HTERT RPE-1 (cell line): Measurements from ENCODE around the gene PDE2A.

Experiments
- in situ Hi-C: fragments of 300-500 bp; cut with MboI; formaldehyde crosslinking; loops from 4 replicates; pipeline ENCODE4 v1.14.3; 2020; ENCODE audit warnings: low sequenced_read_pairs

Gene PDE2A

GRCh38 chr11:72661486-72661885 is 12.7 kb downstream of the PDE2A start:
- in situ Hi-C loops = no loop called here

GRCh38 chr11:72658989-72659640 is 15.1 kb downstream of the PDE2A start:
- in situ Hi-C loops = no loop called here

GRCh38 chr11:72657411-72658100 is 16.7 kb downstream of the PDE2A start:
- in situ Hi-C loops = no loop called here

- in situ Hi-C loops = no loop called here
These were observed 18.2 kb downstream of the PDE2A start for GRCh38 chr11:72655896-72656464.

GRCh38 chr11:72655014-72655413 is 19.2 kb downstream of the PDE2A start:
- in situ Hi-C loops = no loop called here

GRCh38 chr11:72653649-72654048 is 20.6 kb downstream of the PDE2A start:
- in situ Hi-C loops = no loop called here

- in situ Hi-C loops = no loop called here
These were observed 21.2 kb downstream of the PDE2A start for GRCh38 chr11:72652873-72653630.

GRCh38 chr11:72652133-72652532 is 22.1 kb downstream of the PDE2A start:
- in situ Hi-C loops = no loop called here

- in situ Hi-C loops = no loop called here
These were observed 24.8 kb downstream of the PDE2A start for GRCh38 chr11:72649215-72649976.

GRCh38 chr11:72648384-72649136 is 25.7 kb downstream of the PDE2A start:
- in situ Hi-C loops = no loop called here

GRCh38 chr11:72647882-72648281 is 26.3 kb downstream of the PDE2A start:
- in situ Hi-C loops = no loop called here

- in situ Hi-C loops = no loop called here
These were observed 27.8 kb downstream of the PDE2A start for GRCh38 chr11:72646472-72646871.

- in situ Hi-C loops = no loop called here
These were observed 28.2 kb downstream of the PDE2A start for GRCh38 chr11:72646024-72646423.

- in situ Hi-C loops = no loop called here
These were observed 30.7 kb downstream of the PDE2A start for GRCh38 chr11:72643547-72643946.

- in situ Hi-C loops = no loop called here
These were observed 31.2 kb downstream of the PDE2A start for GRCh38 chr11:72642884-72643522.

- in situ Hi-C loops = no loop called here
These were observed 32.0 kb downstream of the PDE2A start for GRCh38 chr11:72642043-72642883.

GRCh38 chr11:72641522-72642042 is 32.6 kb downstream of the PDE2A start:
- in situ Hi-C loops = no loop called here
